ENCODE data around the gene GUCY2C.

GUCY2C gene

DNA sequence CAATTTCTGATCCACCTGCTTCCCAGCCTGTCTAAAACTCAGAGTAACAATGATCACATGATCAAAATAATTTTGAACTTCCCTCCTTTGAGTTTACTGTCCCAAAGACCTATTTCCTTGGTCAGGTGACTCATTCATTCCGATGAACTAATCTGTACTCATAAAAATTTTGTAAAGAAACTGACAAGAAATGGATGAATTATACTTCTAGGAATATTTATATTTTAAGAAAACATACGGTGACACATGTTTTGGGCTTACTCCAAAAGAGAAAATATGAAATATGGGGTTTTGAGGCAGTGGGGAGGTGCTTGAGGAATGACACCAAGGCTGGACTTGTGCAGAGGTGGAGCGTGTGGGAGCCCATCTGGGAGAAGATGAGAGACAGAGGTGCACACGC is 42.0 kb downstream of the GUCY2C start:
- TF ChIP-seq, protein P1, sequence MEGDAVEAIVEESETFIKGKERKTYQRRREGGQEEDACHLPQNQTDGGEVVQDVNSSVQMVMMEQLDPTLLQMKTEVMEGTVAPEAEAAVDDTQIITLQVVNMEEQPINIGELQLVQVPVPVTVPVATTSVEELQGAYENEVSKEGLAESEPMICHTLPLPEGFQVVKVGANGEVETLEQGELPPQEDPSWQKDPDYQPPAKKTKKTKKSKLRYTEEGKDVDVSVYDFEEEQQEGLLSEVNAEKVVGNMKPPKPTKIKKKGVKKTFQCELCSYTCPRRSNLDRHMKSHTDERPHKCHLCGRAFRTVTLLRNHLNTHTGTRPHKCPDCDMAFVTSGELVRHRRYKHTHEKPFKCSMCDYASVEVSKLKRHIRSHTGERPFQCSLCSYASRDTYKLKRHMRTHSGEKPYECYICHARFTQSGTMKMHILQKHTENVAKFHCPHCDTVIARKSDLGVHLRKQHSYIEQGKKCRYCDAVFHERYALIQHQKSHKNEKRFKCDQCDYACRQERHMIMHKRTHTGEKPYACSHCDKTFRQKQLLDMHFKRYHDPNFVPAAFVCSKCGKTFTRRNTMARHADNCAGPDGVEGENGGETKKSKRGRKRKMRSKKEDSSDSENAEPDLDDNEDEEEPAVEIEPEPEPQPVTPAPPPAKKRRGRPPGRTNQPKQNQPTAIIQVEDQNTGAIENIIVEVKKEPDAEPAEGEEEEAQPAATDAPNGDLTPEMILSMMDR (IDR thresholded peaks at IDR 0.05; ENCODE audit: low read depth, low read length, missing control alignments): no peak
- no peak overlapping the region for H3K4me3 ChIP-seq (ENCODE audit: low read depth, low read length)
- no peak for DNase-seq (ENCODE audit: low read depth)

DNA sequence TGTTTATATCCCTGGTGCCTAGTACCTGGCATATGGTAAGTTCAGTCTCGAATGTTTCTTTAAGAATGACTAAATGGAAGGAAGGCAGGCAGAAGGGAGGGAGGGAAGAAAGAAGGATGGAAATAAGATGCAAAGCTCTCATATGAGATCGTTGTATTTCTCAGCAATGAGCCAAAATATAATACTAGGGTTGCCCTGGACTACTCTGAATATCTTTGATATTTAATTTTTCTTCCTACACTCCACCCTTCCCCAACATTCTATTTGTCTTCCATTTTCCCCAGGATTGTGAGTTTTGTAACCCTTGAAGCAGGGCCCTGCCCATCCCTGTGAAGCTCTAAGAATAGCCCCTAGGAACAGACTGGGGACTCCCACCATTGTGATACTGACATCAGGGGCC is 43.9 kb downstream of the GUCY2C start:
- H3K4me3 ChIP-seq (ENCODE audit: low read depth, low read length): no peak overlapping the region
- TF ChIP-seq, protein P1 (IDR thresholded peaks at IDR 0.05; ENCODE audit: low read depth, low read length, missing control alignments): no peak
- DNase-seq (ENCODE audit: low read depth): no peak

DNA sequence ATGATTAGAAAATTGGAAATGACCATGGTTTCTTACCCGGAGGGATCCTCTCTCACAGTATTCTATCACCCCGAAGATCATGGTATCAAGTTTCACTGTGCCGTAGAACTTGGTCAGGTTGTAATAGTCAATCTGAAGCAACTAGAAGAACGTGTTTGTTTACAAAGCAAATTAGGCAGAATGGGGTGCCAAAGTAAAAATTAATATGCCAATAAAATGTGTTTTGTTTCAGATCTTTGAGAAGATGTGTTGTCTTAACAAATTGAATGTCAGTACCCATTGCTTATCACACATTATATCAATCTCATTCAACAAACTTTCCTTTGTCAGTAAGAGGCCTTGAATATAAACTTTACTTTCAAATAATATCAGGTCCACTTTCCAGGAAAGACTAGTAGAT is 45.0 kb downstream of the GUCY2C start:
- no peak for DNase-seq (ENCODE audit: low read depth)
- H3K4me3 ChIP-seq (ENCODE audit: low read depth, low read length): no peak overlapping the region
- TF ChIP-seq, protein P1 (IDR thresholded peaks at IDR 0.05; ENCODE audit: low read depth, low read length, missing control alignments): no peak

DNA sequence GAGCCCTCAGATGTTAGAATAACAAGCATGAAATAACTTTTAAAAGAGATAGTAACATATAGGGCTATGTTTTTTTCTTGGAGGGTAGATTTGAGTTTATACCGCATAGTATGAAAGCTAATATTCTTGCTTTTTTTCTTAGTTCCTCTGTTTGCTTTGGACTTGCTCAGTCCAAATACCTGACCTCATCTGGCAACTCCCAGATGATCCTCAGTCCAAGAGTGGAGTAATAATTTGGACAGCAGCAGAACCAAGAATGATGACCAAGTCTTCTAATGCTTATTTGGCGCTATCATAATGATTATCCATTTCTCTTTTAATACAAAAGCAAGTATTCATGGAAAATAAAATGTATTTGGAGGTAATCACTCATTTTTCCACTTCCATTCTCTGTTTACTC is 45.6 kb downstream of the GUCY2C start:
- TF ChIP-seq, protein P1 (IDR thresholded peaks at IDR 0.05; ENCODE audit: low read depth, low read length, missing control alignments): no peak
- no peak for DNase-seq (ENCODE audit: low read depth)
- no peak overlapping the region for H3K4me3 ChIP-seq (ENCODE audit: low read depth, low read length)

DNA sequence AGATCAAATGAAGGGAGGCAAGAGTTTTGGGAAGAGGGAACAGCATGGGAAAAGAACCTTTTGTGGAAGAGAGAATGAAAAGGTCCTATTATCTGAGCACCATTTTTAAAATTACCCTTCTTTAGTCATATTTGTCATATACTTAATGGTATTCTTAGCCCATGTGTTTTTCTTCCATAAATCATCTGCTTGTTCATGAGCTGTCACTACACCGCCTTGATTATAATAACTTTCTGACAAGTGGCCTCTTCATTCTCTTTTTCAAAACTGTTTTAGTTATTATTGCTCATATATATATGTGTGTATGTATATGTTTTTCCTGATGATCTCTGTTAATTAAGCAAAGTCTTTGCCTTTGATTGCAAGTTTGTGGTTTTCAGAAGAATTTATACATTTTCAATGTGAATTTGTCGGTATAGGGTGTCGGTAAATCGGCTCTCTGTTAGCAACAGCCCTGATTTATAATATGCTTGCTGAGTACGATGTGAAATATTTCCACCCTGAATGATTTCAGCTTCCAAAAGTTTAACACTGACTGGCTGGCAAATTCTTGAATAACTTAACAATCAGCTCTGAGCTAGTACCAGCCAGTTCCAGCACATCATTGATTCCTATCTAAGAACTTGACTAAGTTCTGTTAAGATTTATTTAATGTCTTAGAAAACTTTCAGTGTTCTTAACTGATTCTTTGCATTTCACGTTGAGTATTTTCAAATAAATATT is 49.2 kb downstream of the GUCY2C start:
- TF ChIP-seq, protein P1 (IDR thresholded peaks at IDR 0.05; ENCODE audit: low read depth, low read length, missing control alignments): no peak
- no peak overlapping the region for H3K4me3 ChIP-seq (ENCODE audit: low read depth, low read length)
- DNase-seq (ENCODE audit: low read depth): no peak

DNA sequence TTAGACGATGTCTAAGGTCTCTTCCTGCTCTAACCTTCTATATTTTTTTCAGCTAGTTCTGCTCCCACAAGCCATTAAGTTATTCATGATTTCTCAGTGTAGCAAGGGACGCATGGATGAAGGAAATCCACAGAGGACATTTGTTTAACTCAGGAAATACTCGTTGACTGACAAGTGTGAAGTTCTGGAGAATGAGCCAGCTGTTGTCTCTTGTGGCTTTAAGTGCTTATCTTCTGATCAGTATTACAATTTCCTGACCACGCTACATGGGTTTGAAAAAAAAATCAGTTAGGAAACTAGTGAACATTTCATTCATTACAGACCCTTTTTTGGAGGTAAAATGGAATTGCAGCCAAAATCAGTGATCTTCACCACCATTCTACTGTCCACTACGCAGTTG is 53.1 kb downstream of the GUCY2C start:
- TF ChIP-seq, protein P1 (IDR thresholded peaks at IDR 0.05; ENCODE audit: low read depth, low read length, missing control alignments): no peak
- no peak overlapping the region for H3K4me3 ChIP-seq (ENCODE audit: low read depth, low read length)

DNA sequence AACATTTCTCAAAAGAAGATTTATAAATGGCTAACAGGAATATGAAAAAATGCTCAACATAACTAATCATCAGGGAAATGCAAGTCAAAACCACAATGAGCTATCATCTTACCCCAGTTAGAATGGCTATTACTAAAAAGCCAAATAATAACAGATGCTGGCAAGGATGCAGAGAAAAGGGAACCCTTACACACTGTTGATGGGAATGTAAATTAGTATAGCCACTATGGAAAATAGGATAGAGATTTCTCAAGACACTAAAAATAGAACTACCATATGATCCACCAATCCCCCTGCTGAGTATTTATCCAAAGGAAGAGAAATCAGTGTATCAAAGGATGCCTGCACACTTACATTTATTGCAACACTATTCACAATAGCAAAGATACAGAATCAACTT is 58.3 kb downstream of the GUCY2C start:
- TF ChIP-seq, protein P1 (IDR thresholded peaks at IDR 0.05; ENCODE audit: low read depth, low read length, missing control alignments): no peak
- no peak overlapping the region for H3K4me3 ChIP-seq (ENCODE audit: low read depth, low read length)
- no peak for DNase-seq (ENCODE audit: low read depth)

More for the DNA sequence above, 53.1 kb downstream of the GUCY2C start:
- no peak for DNase-seq (ENCODE audit: low read depth)

All from GM12864 (cell line).